Erythroblast (primary cell): ENCODE data around the gene FERMT2.

ENCODE experiments used
- GATA1 ChIP-seq: IDR thresholded peaks from 2 replicates; pipeline ENCODE4 v1.6.1; 2011; ENCODE audit warnings: low read depth, mild to moderate bottlenecking, control low read depth, low read length, moderate library complexity
- POLR2A ChIP-seq: IDR thresholded peaks from 2 replicates; pipeline ENCODE4 v1.6.1; 2011; ENCODE audit warnings: mild to moderate bottlenecking, low read length

DNA sequence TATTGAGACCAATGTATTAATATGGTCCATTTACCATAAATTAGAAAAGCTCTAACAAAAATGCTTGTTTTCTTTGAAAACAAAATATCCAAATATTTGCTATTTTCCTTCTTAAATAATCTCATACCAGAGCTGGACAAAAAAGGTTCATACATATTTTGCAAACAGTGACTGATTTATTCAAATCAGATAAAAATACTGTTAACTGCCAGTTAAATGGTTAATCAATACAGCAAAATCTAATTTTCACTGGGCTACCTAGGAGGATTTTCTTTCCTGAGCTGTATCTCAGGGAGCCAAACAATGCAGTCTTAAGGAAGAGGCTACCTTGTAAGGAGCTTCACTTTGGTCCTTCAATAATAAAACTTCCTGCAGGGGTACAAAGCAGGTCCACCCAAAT lies 2.0 kb downstream of the FERMT2 start:
- TF ChIP-seq POLR2A, result no peak
- TF ChIP-seq GATA1, result no peak
